ENCODE data around the gene ACTR3.
A peak's percentile ranks its signal among the peaks of the same experiment; 100 is the strongest.

The ACTR3 gene

GRCh38 chr2:113892004-113892710, 2.3 kb downstream of the ACTR3 start:
- peak overlapping the region; percentile 78 for H3K4me3 ChIP-seq (replicated peaks; ENCODE audit: low read depth, low read length)
- no peak for DNase-seq (ENCODE audit: extremely low read depth, low read depth)
- TF ChIP-seq, protein P1, sequence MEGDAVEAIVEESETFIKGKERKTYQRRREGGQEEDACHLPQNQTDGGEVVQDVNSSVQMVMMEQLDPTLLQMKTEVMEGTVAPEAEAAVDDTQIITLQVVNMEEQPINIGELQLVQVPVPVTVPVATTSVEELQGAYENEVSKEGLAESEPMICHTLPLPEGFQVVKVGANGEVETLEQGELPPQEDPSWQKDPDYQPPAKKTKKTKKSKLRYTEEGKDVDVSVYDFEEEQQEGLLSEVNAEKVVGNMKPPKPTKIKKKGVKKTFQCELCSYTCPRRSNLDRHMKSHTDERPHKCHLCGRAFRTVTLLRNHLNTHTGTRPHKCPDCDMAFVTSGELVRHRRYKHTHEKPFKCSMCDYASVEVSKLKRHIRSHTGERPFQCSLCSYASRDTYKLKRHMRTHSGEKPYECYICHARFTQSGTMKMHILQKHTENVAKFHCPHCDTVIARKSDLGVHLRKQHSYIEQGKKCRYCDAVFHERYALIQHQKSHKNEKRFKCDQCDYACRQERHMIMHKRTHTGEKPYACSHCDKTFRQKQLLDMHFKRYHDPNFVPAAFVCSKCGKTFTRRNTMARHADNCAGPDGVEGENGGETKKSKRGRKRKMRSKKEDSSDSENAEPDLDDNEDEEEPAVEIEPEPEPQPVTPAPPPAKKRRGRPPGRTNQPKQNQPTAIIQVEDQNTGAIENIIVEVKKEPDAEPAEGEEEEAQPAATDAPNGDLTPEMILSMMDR (IDR thresholded peaks at IDR 0.05; ENCODE audit: low read depth, low read length, missing control alignments), result no peak

- TF ChIP-seq, protein P1 (IDR thresholded peaks at IDR 0.05; ENCODE audit: low read depth, low read length, missing control alignments), result no peak
- DNase-seq (ENCODE audit: extremely low read depth, low read depth), result peak; percentile 55
- H3K4me3 ChIP-seq (replicated peaks; ENCODE audit: low read depth, low read length), result 0 out of 2 replicates have a peak overlapping the region, but pooled peaks have one; percentile 2
These were observed 4.4 kb downstream of the ACTR3 start for GRCh38 chr2:113894156-113894743.

DNA sequence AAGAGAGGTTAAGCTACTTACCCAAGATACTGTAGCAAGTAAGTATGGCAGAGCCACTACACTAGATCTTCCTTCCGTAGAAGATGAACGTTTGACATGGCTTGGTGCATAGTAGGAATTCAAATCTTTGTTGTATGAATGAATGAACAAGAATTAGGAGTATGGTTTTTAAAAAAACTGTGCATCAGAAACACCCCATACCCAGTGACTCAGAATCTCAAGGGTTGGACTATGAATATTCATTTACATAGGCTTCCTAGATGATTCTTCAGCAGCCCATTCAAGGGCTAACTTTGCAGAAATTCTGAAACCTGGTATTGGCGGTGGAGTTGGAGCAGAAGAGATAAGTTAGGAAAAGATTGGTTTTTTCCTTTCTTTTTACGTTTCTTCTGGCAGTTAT, 5.4 kb downstream of the ACTR3 start:
- DNase-seq (ENCODE audit: extremely low read depth, low read depth), result no peak
- no peak overlapping the region for H3K4me3 ChIP-seq (replicated peaks; ENCODE audit: low read depth, low read length)
- TF ChIP-seq, protein P1 (IDR thresholded peaks at IDR 0.05; ENCODE audit: low read depth, low read length, missing control alignments), result no peak

GRCh38 chr2:113895819-113896563, 6.1 kb downstream of the ACTR3 start:
- no peak for DNase-seq (ENCODE audit: extremely low read depth, low read depth)
- H3K4me3 ChIP-seq (replicated peaks; ENCODE audit: low read depth, low read length), result no peak overlapping the region
- TF ChIP-seq, protein P1 (IDR thresholded peaks at IDR 0.05; ENCODE audit: low read depth, low read length, missing control alignments), result no peak

- TF ChIP-seq, protein P1 (IDR thresholded peaks at IDR 0.05; ENCODE audit: low read depth, low read length, missing control alignments), result no peak
- DNase-seq (ENCODE audit: extremely low read depth, low read depth), result no peak
- H3K4me3 ChIP-seq (replicated peaks; ENCODE audit: low read depth, low read length), result no peak overlapping the region
These were observed 6.9 kb downstream of the ACTR3 start for GRCh38 chr2:113896791-113897190.

- TF ChIP-seq, protein P1 (IDR thresholded peaks at IDR 0.05; ENCODE audit: low read depth, low read length, missing control alignments), result no peak
- DNase-seq (ENCODE audit: extremely low read depth, low read depth), result no peak
These were observed 8.2 kb downstream of the ACTR3 start for GRCh38 chr2:113898081-113898480.

More at GRCh38 chr2:113898081-113898480, 8.2 kb downstream of the ACTR3 start:
- H3K4me3 ChIP-seq (replicated peaks; ENCODE audit: low read depth, low read length), result no peak overlapping the region

All from HFF-Myc (cell line).